RWPE2 (cell line): ENCODE data around the gene RPUSD4.
A peak's percentile ranks its signal among the peaks of the same experiment; 100 is the strongest.

Experiments used
- ATAC-seq: fragments of 200-7000 bp; cut with Tn5 transposase; 3 replicates; pipeline ENCODE4 v1.9.1; 2021; ENCODE audit warnings: low read depth
- DNase-seq: peaks from one replicate; pipeline ENCODE4 v3.0.0-alpha.2; 2020; ENCODE audit warnings: low spot score
- H3K27ac ChIP-seq: fragments of 450-650 bp; 2 replicates; pipeline ENCODE4 v1.5.1; 2017; ENCODE audit warnings: mild to moderate bottlenecking; ENCODE audit not compliant: poor library complexity, severe bottlenecking
- H3K27me3 ChIP-seq: fragments of 250-450 bp; sonication (Bioruptor Pico); 2 replicates; pipeline ENCODE4 v1.5.1; 2021; ENCODE audit warnings: mild to moderate bottlenecking, moderate library complexity; ENCODE audit not compliant: insufficient read depth, poor library complexity, severe bottlenecking
- H3K36me3 ChIP-seq: fragments of 250-450 bp; sonication (Bioruptor Pico); 2 replicates; pipeline ENCODE4 v1.5.1; 2020; ENCODE audit warnings: low read depth, mild to moderate bottlenecking, moderate library complexity
- H3K4me1 ChIP-seq: fragments of 250-450 bp; sonication (Bioruptor Pico); 2 replicates; pipeline ENCODE4 v1.5.1; 2021; ENCODE audit warnings: mild to moderate bottlenecking, moderate library complexity; ENCODE audit not compliant: insufficient read depth, poor library complexity, severe bottlenecking
- H3K4me3 ChIP-seq: fragments of 250-450 bp; sonication (Bioruptor Pico); 2 replicates; pipeline ENCODE4 v1.5.1; 2021; ENCODE audit warnings: mild to moderate bottlenecking, moderate library complexity; ENCODE audit not compliant: severe bottlenecking
- H3K9me3 ChIP-seq: fragments of 250-450 bp; sonication (Bioruptor Pico); 2 replicates; pipeline ENCODE4 v1.5.1; 2021; ENCODE audit warnings: mild to moderate bottlenecking, moderate library complexity; ENCODE audit not compliant: severe bottlenecking
- CTCF ChIP-seq: fragments of 450-650 bp; IDR thresholded peaks from one replicate; pipeline ENCODE4 v1.5.1; 2017; ENCODE audit warnings: mild to moderate bottlenecking, moderate library complexity; ENCODE audit not compliant: poor library complexity, severe bottlenecking

The RPUSD4 gene

GRCh38 chr11:126164781-126165180 lies 46.7 kb downstream of the RPUSD4 start:
- Histone ChIP-seq H3K36me3 (no peaks in the 10 kb centered on the region), H3K27ac (no peak overlapping the region), H3K4me3 (no peak overlapping the region), H3K27me3 (no peaks in the 10 kb centered on the region), H3K9me3 (no peaks in the 10 kb centered on the region), H3K4me1 (no peaks in the 10 kb centered on the region)
- TF ChIP-seq CTCF, result no peak
- ATAC-seq (no peak), DNase-seq (no peak)

- ATAC-seq (no peak), DNase-seq (no peak)
- no peaks in the 10 kb centered on the region for H3K27me3 ChIP-seq
- H3K36me3 ChIP-seq, result no peaks in the 10 kb centered on the region
- no peak overlapping the region for H3K4me3 ChIP-seq
- H3K27ac ChIP-seq, result no peak overlapping the region
- no peaks in the 10 kb centered on the region for H3K9me3 ChIP-seq
- H3K4me1 ChIP-seq, result no peaks in the 10 kb centered on the region
- no peak for TF ChIP-seq CTCF
These were observed 47.7 kb downstream of the RPUSD4 start for GRCh38 chr11:126163779-126164178.

- Histone ChIP-seq H3K9me3 (no peaks in the 10 kb centered on the region), H3K4me3 (no peak overlapping the region), H3K27ac (no peak overlapping the region), H3K36me3 (no peaks in the 10 kb centered on the region), H3K27me3 (no peaks in the 10 kb centered on the region), H3K4me1 (no peaks in the 10 kb centered on the region)
- DNase-seq (no peak), ATAC-seq (peak; percentile 80)
- TF ChIP-seq CTCF, result no peak
These were observed 48.3 kb downstream of the RPUSD4 start for GRCh38 chr11:126163074-126163700.

GRCh38 chr11:126162306-126163030 lies 49.0 kb downstream of the RPUSD4 start:
- no peaks in the 10 kb centered on the region for H3K36me3 ChIP-seq
- no peaks in the 10 kb centered on the region for H3K4me1 ChIP-seq
- H3K4me3 ChIP-seq, result no peak overlapping the region
- no peak for TF ChIP-seq CTCF
- no peak for ATAC-seq
- no peak for DNase-seq
- H3K27ac ChIP-seq, result no peak overlapping the region
- H3K27me3 ChIP-seq, result no peaks in the 10 kb centered on the region
- H3K9me3 ChIP-seq, result no peaks in the 10 kb centered on the region

GRCh38 chr11:126161023-126161391 lies 50.4 kb downstream of the RPUSD4 start:
- H3K27ac ChIP-seq, result no peak overlapping the region
- H3K4me3 ChIP-seq, result no peak overlapping the region
- no peak for DNase-seq
- no peaks in the 10 kb centered on the region for H3K36me3 ChIP-seq
- no peaks in the 10 kb centered on the region for H3K27me3 ChIP-seq
- no peaks in the 10 kb centered on the region for H3K9me3 ChIP-seq
- no peak for ATAC-seq
- no peaks in the 10 kb centered on the region for H3K4me1 ChIP-seq
- no peak for TF ChIP-seq CTCF
